PC-3 (cell line): ENCODE data around the gene D2HGDH. TPM values are rescaled to one million over a fixed set of nuclear protein-coding genes. Genes with fewer than 3 reads are reported as not detected.

ENCODE experiments used
- ATAC-seq: fragments of 200-7000 bp; cut with Tn5 transposase; 2 replicates; pipeline ENCODE4 v1.9.1; 2020; ENCODE audit warnings: mild to moderate bottlenecking, moderate library complexity
- BruUV-seq: library from RNA; stranded (reverse); fragments of 400-500 nt; replicated peaks from 2 replicates; lab custom pipeline; 2021; lab: Mats Ljungman, UMichigan
- CTCF ChIA-PET: fragments of 300-600 bp; sonication (Branson Sonifier 250); formaldehyde crosslinking; loops from one replicate; lab custom pipeline; 2022; ENCODE audit warnings: antibody characterized with exemption; lab: Charles Lee
- POLR2A ChIA-PET: fragments of 300-600 bp; sonication (Branson Sonifier 250); formaldehyde crosslinking; loops from one replicate; lab custom pipeline; 2022; ENCODE audit warnings: antibody characterized with exemption; ENCODE audit not compliant: unreplicated experiment; lab: Charles Lee
- DNase-seq: peaks from one replicate; pipeline ENCODE4 v3.0.0-alpha.2; 2015
- H2AFZ ChIP-seq: fragments of 300-600 bp; sonication (generic); 2 replicates; pipeline ENCODE4 v1.6.0; 2016; ENCODE audit warnings: antibody characterized with exemption, low read length
- H3F3A ChIP-seq: fragments of 300-600 bp; sonication (generic); one replicate; pipeline ENCODE4 v1.6.0; 2017; ENCODE audit warnings: antibody characterized with exemption, low read length, control low read depth, mild to moderate bottlenecking; ENCODE audit not compliant: unreplicated experiment
- H3K27ac ChIP-seq: fragments of 300-600 bp; sonication (generic); 2 replicates; pipeline ENCODE4 v1.5.1; 2016; ENCODE audit warnings: mild to moderate bottlenecking, low read length
- H3K27me3 ChIP-seq: fragments of 300-600 bp; sonication (generic); 2 replicates; pipeline ENCODE4 v1.6.1; 2016; ENCODE audit warnings: low read length, mixed read lengths
- H3K36me3 ChIP-seq: fragments of 300-600 bp; sonication (generic); 2 replicates; pipeline ENCODE4 v1.6.1; 2016; ENCODE audit warnings: low read depth, mixed run types, low read length, mixed read lengths
- H3K4me1 ChIP-seq: fragments of 300-600 bp; sonication (generic); 2 replicates; pipeline ENCODE4 v1.5.1; 2016; ENCODE audit warnings: low read length; ENCODE audit not compliant: insufficient read depth
- H3K4me2 ChIP-seq: fragments of 300-600 bp; sonication (generic); 2 replicates; pipeline ENCODE4 v1.6.0; 2016; ENCODE audit warnings: low read length
- H3K4me3 ChIP-seq: fragments of 300-600 bp; sonication (generic); 2 replicates; pipeline ENCODE4 v1.5.1; 2016; ENCODE audit warnings: mild to moderate bottlenecking, low read length, mixed read lengths
- H3K79me2 ChIP-seq: fragments of 300-600 bp; sonication (generic); 2 replicates; pipeline ENCODE4 v1.6.1; 2017; ENCODE audit warnings: low read length, mixed read lengths
- H3K9ac ChIP-seq: fragments of 300-600 bp; sonication (generic); 2 replicates; pipeline ENCODE4 v1.6.0; 2016; ENCODE audit warnings: mild to moderate bottlenecking, low read length
- H3K9me2 ChIP-seq: fragments of 300-600 bp; sonication (generic); replicated peaks from 2 replicates; pipeline ENCODE4 v1.6.1; 2016; ENCODE audit warnings: mixed run types, low read length, mixed read lengths
- H3K9me3 ChIP-seq: fragments of 300-600 bp; sonication (generic); 2 replicates; pipeline ENCODE4 v1.6.1; 2016; ENCODE audit warnings: low read length, mixed read lengths
- H4K20me1 ChIP-seq: fragments of 300-600 bp; sonication (generic); 2 replicates; pipeline ENCODE4 v1.6.1; 2016; ENCODE audit warnings: low read length, mixed read lengths
- EZH2 ChIP-seq: fragments of 300-600 bp; sonication (generic); IDR thresholded peaks from one replicate; pipeline ENCODE4 v1.6.1; 2017; ENCODE audit warnings: antibody characterized with exemption, mild to moderate bottlenecking, low read length; ENCODE audit not compliant: unreplicated experiment
- EZH2phosphoT487 ChIP-seq: fragments of 300-600 bp; sonication (generic); IDR thresholded peaks from 2 replicates; pipeline ENCODE4 v1.6.1; 2018; ENCODE audit warnings: mild to moderate bottlenecking, antibody characterized with exemption, low read length, borderline replicate concordance
- intact Hi-C: fragments of 100-400 bp; cut with micrococcal nuclease; formaldehyde crosslinking; loops from 2 replicates; pipeline ENCODE4 v1.9.0; 2023
- total RNA-seq: library from RNA; depleted of rRNA; stranded (reverse); fragments of >200 nt; gene quantifications from 2 replicates; pipeline ENCODE4 v1.2.3, GENCODE V29; 2014
- TF ChIP-seq, protein P1 (sequence below): fragments of 300-600 bp; sonication (generic); conservative IDR thresholded peaks from 2 replicates; pipeline ENCODE4 v1.5.1; 2017; ENCODE audit warnings: antibody characterized with exemption, low read depth, mild to moderate bottlenecking, low read length

D2HGDH gene
- total RNA-seq, 1 experiment from 2014 or later, result 28.5 TPM

DNA sequence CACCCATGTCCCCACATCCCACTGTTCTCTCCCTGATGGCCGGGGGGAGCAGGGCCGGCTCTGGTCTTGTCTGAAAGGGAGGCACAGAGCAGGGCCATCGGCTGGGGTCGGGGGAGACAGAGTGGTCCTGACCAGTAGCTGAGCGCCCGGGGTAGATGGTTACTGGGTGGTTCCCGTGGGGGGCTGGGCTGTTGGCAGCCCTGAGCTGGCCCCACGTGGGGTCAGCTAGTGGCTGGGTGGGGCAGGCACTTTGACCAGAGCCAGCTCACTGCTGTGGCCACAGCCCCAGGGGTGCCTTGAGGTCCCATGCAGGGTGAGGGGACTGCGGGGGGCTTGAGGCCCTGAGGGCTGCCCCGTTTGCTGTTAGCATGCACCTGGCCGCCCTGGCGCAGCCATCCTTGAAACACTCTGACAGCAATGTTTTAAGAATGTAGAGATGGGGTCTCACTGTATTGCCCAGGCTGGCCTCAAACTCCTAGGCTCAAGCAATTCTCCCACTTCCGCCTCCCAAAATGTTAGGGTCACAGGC, 62.2 kb downstream of the D2HGDH start:
- no peaks in the 10 kb centered on the region for H3K9me2 ChIP-seq
- no peaks in the 10 kb centered on the region for H3F3A ChIP-seq
- H3K9me3 ChIP-seq, result no peaks in the 10 kb centered on the region
- no peaks in the 10 kb centered on the region for H3K79me2 ChIP-seq
- intact Hi-C loops, result no loop called here
- H3K36me3 ChIP-seq, result no peaks in the 10 kb centered on the region
- H3K27ac ChIP-seq, result no peak overlapping the region
- TF ChIP-seq EZH2 (no peak), EZH2phosphoT487 (no peak)
- TF ChIP-seq, protein P1, sequence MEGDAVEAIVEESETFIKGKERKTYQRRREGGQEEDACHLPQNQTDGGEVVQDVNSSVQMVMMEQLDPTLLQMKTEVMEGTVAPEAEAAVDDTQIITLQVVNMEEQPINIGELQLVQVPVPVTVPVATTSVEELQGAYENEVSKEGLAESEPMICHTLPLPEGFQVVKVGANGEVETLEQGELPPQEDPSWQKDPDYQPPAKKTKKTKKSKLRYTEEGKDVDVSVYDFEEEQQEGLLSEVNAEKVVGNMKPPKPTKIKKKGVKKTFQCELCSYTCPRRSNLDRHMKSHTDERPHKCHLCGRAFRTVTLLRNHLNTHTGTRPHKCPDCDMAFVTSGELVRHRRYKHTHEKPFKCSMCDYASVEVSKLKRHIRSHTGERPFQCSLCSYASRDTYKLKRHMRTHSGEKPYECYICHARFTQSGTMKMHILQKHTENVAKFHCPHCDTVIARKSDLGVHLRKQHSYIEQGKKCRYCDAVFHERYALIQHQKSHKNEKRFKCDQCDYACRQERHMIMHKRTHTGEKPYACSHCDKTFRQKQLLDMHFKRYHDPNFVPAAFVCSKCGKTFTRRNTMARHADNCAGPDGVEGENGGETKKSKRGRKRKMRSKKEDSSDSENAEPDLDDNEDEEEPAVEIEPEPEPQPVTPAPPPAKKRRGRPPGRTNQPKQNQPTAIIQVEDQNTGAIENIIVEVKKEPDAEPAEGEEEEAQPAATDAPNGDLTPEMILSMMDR, result no peak
- H3K27me3 ChIP-seq, result no peaks in the 10 kb centered on the region
- no TSS peak for BruUV-seq
- H3K9ac ChIP-seq, result no peak overlapping the region
- ChIA-PET CTCF (no interaction called here), POLR2A (no interaction called here)
- H3K4me1 ChIP-seq, result no peaks in the 10 kb centered on the region
- H3K4me2 ChIP-seq, result no peak overlapping the region
- H3K4me3 ChIP-seq, result no peak overlapping the region
- no peak for DNase-seq
- H4K20me1 ChIP-seq, result no peaks in the 10 kb centered on the region
- no peak overlapping the region for H2AFZ ChIP-seq
- ATAC-seq, result no peak

DNA sequence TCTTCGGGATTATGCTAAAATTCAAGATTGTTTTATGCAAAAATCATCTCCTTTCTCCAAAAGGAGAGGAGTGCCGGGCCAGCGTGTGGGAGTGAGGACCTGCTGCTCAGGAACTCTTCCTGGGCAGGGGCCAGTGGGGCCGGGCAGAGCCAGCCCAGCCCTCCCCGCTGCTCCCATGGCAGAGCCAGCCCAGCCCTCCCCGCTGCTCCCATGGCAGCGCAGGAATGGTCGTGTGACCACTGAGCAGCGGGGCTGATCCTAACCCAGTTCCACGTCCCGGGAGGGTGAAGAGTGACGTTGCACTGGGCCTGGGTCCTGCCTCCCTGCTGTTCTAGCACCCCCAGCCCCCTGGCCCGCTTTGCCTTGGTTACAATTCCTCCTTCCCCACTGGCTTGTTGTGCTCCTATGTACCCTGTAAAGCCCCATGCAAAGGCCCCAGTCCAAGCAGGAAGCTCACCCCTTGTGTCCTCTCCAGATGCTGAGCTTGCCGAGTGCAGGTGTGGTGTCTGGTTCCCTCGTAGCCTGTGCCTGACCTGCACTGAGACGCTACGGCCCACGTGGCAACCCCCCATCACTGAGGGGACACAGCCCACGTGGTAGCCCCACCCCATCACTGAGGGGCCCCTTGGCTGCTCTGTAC, 63.1 kb downstream of the D2HGDH start:
- Histone ChIP-seq H3K36me3 (no peaks in the 10 kb centered on the region), H3K9me2 (no peaks in the 10 kb centered on the region), H4K20me1 (no peaks in the 10 kb centered on the region), H3F3A (no peaks in the 10 kb centered on the region), H3K27ac (no peak overlapping the region), H3K4me3 (no peak overlapping the region), H3K27me3 (no peaks in the 10 kb centered on the region), H3K79me2 (no peaks in the 10 kb centered on the region), H3K4me2 (no peak overlapping the region), H3K9ac (no peak overlapping the region), H3K9me3 (no peaks in the 10 kb centered on the region), H2AFZ (no peak overlapping the region), H3K4me1 (no peaks in the 10 kb centered on the region)
- TF ChIP-seq EZH2 (no peak), EZH2phosphoT487 (no peak)
- TF ChIP-seq, protein P1, result no peak
- intact Hi-C loops, result no loop called here
- CTCF ChIA-PET, result no interaction called here
- POLR2A ChIA-PET, result no interaction called here
- DNase-seq, result no peak
- ATAC-seq, result no peak
- BruUV-seq, result no TSS peak

DNA sequence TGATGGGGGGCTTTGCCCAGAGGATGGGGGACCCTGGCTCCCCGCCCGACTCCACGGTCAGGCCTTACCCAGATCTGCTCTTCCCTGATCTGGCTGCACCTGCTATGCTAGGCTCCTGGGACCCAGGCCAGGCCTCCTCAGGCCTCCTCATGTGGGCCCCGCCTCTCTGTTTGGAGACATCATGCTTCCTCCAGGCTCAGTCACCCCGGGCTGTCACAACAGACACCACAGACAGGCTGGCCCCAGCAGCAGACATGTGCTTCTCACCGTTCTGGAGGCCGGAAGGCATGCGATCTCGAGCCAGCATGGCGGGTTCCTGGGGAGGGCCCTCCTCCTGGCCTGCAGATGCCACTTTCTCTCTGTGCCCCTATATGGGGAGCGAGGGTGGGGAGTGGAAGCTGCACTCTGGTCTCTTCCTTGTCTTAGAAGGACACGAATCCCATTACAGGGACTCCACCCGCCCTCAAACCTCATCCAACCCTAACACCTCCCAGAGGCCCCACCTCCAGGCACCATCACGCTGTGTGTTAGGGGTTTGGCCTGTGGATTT, 63.7 kb downstream of the D2HGDH start:
- ATAC-seq, result no peak
- CTCF ChIA-PET, result no interaction called here
- TF ChIP-seq EZH2 (no peak), EZH2phosphoT487 (no peak)
- TF ChIP-seq, protein P1, result no peak

More for the DNA sequence above, 63.7 kb downstream of the D2HGDH start:
- BruUV-seq, result no TSS peak
- no peak for DNase-seq
- Histone ChIP-seq H3K4me1 (no peaks in the 10 kb centered on the region), H3F3A (no peaks in the 10 kb centered on the region), H3K79me2 (no peaks in the 10 kb centered on the region), H3K4me3 (no peak overlapping the region), H4K20me1 (no peaks in the 10 kb centered on the region), H2AFZ (no peak overlapping the region), H3K9me3 (no peaks in the 10 kb centered on the region), H3K36me3 (no peaks in the 10 kb centered on the region), H3K9ac (no peak overlapping the region), H3K9me2 (no peaks in the 10 kb centered on the region), H3K27ac (no peak overlapping the region), H3K4me2 (no peak overlapping the region), H3K27me3 (no peaks in the 10 kb centered on the region)
- intact Hi-C loops, result no loop called here
- POLR2A ChIA-PET, result no interaction called here
